ENCODE results near the gene IPMK. TPM values are rescaled to one million over a fixed set of nuclear protein-coding genes. Genes with fewer than 3 reads are reported as not detected.

Gene IPMK
- total RNA-seq, 3 donors from 2014 or later (not counting 1 experiment from before 2014, with no cell fraction given) = 4.4 to 5.7 (median 4.6) TPM

DNA sequence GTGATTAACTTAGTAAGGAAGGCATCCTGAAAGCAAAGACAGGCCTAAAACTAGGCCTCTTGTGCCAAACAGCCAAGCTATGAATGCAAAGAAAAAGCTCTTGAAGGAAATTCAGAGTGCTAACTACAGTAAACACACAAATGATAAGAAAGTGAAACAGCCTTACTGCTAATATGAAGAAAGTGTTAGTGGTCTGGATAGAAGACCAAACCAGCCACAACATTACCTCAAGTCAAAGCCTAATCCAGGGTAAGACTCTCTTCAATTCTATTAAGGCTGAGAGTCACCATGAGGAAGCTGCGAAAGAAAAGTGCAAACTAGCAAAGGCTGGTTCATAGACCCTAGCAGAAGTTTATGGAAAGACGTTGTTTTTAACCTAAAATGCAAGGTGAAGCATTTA is 66.0 kb downstream of the IPMK start:
- Mint-ChIP-seq H3K27me3 (ENCODE audit: low read depth in 2 of 2) (peaks cover 0 to 2% of the 10 kb centered on the region in 2 donors), H3K4me3 (no peak overlapping the region), H3K27ac (peak overlapping the region; percentile 36 to 56), H3K9me3 (no peaks in the 10 kb centered on the region), H3K4me1 (peaks cover 16 to 17% of the 10 kb centered on the region in 2 donors), H3K36me3 (peaks cover 6% of the 10 kb centered on the region)
- Histone ChIP-seq H3K27ac (ENCODE audit: low read length) (no peak overlapping the region), H3K4me1 (ENCODE audit: control insufficient read depth, insufficient read depth, low read length) (peaks cover 5% of the 10 kb centered on the region), H3K36me3 (ENCODE audit: control insufficient read depth, insufficient read depth, low read length) (no peaks in the 10 kb centered on the region), H3K27me3 (ENCODE audit: control insufficient read depth, insufficient read depth, low read length) (no peaks in the 10 kb centered on the region), H3K9me3 (ENCODE audit: control insufficient read depth, insufficient read depth, low read length) (no peaks in the 10 kb centered on the region), H3K4me3 (ENCODE audit: low read length) (no peak overlapping the region)
- no peak for DNase-seq
- 40% methylated on average over 2 of the region's 2 CpGs for WGBS (ENCODE audit: insufficient coverage)
- intact Hi-C loops (cut with micrococcal nuclease) = no loop called here
- TF ChIP-seq, protein P1, sequence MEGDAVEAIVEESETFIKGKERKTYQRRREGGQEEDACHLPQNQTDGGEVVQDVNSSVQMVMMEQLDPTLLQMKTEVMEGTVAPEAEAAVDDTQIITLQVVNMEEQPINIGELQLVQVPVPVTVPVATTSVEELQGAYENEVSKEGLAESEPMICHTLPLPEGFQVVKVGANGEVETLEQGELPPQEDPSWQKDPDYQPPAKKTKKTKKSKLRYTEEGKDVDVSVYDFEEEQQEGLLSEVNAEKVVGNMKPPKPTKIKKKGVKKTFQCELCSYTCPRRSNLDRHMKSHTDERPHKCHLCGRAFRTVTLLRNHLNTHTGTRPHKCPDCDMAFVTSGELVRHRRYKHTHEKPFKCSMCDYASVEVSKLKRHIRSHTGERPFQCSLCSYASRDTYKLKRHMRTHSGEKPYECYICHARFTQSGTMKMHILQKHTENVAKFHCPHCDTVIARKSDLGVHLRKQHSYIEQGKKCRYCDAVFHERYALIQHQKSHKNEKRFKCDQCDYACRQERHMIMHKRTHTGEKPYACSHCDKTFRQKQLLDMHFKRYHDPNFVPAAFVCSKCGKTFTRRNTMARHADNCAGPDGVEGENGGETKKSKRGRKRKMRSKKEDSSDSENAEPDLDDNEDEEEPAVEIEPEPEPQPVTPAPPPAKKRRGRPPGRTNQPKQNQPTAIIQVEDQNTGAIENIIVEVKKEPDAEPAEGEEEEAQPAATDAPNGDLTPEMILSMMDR (IDR thresholded peaks at IDR 0.05) = no peak
- peak in 2 of 3 donors; percentile 40 to 55 for ATAC-seq

DNA sequence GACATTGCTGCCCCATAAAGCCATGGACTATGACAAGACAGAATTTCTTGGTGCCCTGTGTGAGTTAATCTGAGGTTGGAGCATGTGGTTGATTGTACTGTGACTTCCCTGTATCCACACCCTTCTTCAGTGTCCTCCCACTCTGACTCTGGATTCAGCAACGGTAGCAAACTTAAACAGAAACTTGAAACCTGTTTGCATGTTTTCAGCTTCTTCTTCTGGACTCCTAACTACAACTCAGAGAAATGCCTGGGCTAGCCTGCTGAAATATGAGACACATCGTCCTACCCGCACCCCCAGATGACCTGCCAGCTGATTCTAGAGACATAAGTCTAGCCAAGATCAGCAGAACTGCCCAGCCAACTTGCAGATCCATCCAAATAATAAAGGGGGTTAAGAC is 78.4 kb downstream of the IPMK start:
- DNase-seq (no peak), ATAC-seq (no peak)
- intact Hi-C loops (cut with micrococcal nuclease) = no loop called here
- Histone ChIP-seq H3K27ac (ENCODE audit: low read length) (no peak overlapping the region), H3K9me3 (ENCODE audit: control insufficient read depth, insufficient read depth, low read length) (no peaks in the 10 kb centered on the region), H3K4me1 (ENCODE audit: control insufficient read depth, insufficient read depth, low read length) (no peaks in the 10 kb centered on the region), H3K4me3 (ENCODE audit: low read length) (no peak overlapping the region), H3K36me3 (ENCODE audit: control insufficient read depth, insufficient read depth, low read length) (no peaks in the 10 kb centered on the region), H3K27me3 (ENCODE audit: control insufficient read depth, insufficient read depth, low read length) (peaks cover 6% of the 10 kb centered on the region)
- Mint-ChIP-seq H3K36me3 (no peaks in the 10 kb centered on the region), H3K27me3 (ENCODE audit: low read depth in 2 of 2) (peaks cover 9 to 15% of the 10 kb centered on the region in 2 donors), H3K4me3 (no peak overlapping the region), H3K9me3 (no peaks in the 10 kb centered on the region), H3K27ac (no peak overlapping the region), H3K4me1 (no peaks in the 10 kb centered on the region)
- WGBS (ENCODE audit: insufficient coverage) = 76% methylated on average over 3 of the region's 3 CpGs
- TF ChIP-seq, protein P1 (IDR thresholded peaks at IDR 0.05) = no peak

DNA sequence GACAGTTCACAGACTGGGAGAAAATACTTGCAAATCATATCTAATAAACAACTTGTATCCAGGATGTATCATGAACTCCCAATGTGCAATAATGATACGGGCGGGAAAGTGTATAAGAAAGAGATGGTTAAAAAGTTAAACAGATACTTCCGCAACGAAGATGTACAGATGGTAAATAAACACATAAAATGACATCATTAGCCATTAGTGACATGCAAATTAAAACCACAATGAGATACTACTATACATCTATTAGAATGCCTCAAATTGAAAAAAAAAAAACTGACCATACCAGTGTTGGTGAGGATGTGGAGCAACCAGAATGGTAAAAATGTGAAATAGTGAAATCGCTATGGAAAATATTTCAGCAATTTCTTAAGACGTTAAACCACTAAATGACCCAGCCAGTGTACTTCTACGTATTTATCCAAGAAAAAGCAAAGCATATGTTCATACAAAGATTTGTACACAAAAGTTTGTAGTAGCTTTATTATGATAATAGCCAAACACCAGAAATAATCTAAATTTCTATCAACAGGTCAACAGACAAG is 83.5 kb downstream of the IPMK start:
- H3K27ac Mint-ChIP-seq = no peak overlapping the region
- no peaks in the 10 kb centered on the region for H3K36me3 Mint-ChIP-seq
- Histone ChIP-seq H3K27me3 (ENCODE audit: control insufficient read depth, insufficient read depth, low read length) (peaks cover 6% of the 10 kb centered on the region), H3K4me1 (ENCODE audit: control insufficient read depth, insufficient read depth, low read length) (no peaks in the 10 kb centered on the region), H3K27ac (ENCODE audit: low read length) (no peak overlapping the region), H3K4me3 (ENCODE audit: low read length) (no peak overlapping the region), H3K36me3 (ENCODE audit: control insufficient read depth, insufficient read depth, low read length) (no peaks in the 10 kb centered on the region), H3K9me3 (ENCODE audit: control insufficient read depth, insufficient read depth, low read length) (no peaks in the 10 kb centered on the region)
- TF ChIP-seq, protein P1 (IDR thresholded peaks at IDR 0.05) = no peak
- ATAC-seq (no peak), DNase-seq (no peak)
- WGBS (ENCODE audit: insufficient coverage) = 85% methylated on average over 5 of the region's 7 CpGs
- peaks cover 15 to 17% of the 10 kb centered on the region in 2 donors for H3K27me3 Mint-ChIP-seq (ENCODE audit: low read depth in 2 of 2)
- H3K4me1 Mint-ChIP-seq = no peaks in the 10 kb centered on the region
- no peaks in the 10 kb centered on the region for H3K9me3 Mint-ChIP-seq
- intact Hi-C loops (cut with micrococcal nuclease) = no loop called here
- no peak overlapping the region for H3K4me3 Mint-ChIP-seq

DNA sequence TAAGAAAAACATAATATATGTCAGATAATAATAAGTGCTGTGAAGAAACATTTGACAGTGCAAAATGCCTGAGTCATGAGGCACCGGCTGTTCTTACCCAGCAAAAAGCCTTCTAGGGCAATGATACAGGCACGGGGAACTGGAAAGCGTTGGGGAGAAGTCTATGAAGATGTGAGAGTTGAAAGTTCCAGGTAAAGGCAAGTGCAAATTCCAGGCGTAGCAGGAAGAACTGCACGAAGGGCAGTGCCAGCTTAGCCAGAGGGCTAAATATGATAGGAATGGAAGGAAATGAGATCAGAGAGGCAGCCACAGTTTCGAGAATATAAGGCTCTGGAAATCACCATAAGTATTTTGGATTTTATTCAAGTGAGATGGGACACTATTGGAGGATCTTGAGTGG is 87.0 kb downstream of the IPMK start:
- Mint-ChIP-seq H3K27me3 (ENCODE audit: low read depth in 2 of 2) (peaks cover 2 to 11% of the 10 kb centered on the region in 2 donors), H3K4me3 (no peak overlapping the region), H3K27ac (no peak overlapping the region), H3K36me3 (no peaks in the 10 kb centered on the region), H3K9me3 (no peaks in the 10 kb centered on the region), H3K4me1 (no peaks in the 10 kb centered on the region)
- Histone ChIP-seq H3K9me3 (ENCODE audit: control insufficient read depth, insufficient read depth, low read length) (no peaks in the 10 kb centered on the region), H3K36me3 (ENCODE audit: control insufficient read depth, insufficient read depth, low read length) (no peaks in the 10 kb centered on the region), H3K4me3 (ENCODE audit: low read length) (no peak overlapping the region), H3K27me3 (ENCODE audit: control insufficient read depth, insufficient read depth, low read length) (no peaks in the 10 kb centered on the region), H3K27ac (ENCODE audit: low read length) (no peak overlapping the region), H3K4me1 (ENCODE audit: control insufficient read depth, insufficient read depth, low read length) (no peaks in the 10 kb centered on the region)
- DNase-seq = no peak
- intact Hi-C loops (cut with micrococcal nuclease) = no loop called here
- no peak for ATAC-seq
- WGBS (ENCODE audit: insufficient coverage) = 82% methylated on average over 6 of the region's 6 CpGs
- TF ChIP-seq, protein P1 (IDR thresholded peaks at IDR 0.05) = no peak

Data from natural killer cell (primary cell).